Glutamatergic neuron (in vitro differentiated cells): Measurements from ENCODE around the gene ACSS1. TPM values are rescaled to one million over a fixed set of nuclear protein-coding genes. Genes with fewer than 3 reads are reported as not detected.

Source experiments
- DNase-seq: peaks from one replicate; pipeline ENCODE4 v3.0.0; 2022
- H3K27ac Mint-ChIP-seq: one replicate; pipeline ENCODE4 v1.8.0; 2020; ENCODE audit warnings: mild to moderate bottlenecking, mixed read lengths, inconsistent platforms; ENCODE audit not compliant: unreplicated experiment
- H3K27me3 Mint-ChIP-seq: one replicate; pipeline ENCODE4 v1.8.0; 2020; ENCODE audit warnings: mild to moderate bottlenecking, moderate library complexity, mixed read lengths, inconsistent platforms; ENCODE audit not compliant: unreplicated experiment
- H3K36me3 Mint-ChIP-seq: one replicate; pipeline ENCODE4 v1.8.0; 2020; ENCODE audit warnings: mild to moderate bottlenecking, mixed read lengths, inconsistent platforms; ENCODE audit not compliant: unreplicated experiment
- H3K4me1 Mint-ChIP-seq: one replicate; pipeline ENCODE4 v1.8.0; 2020; ENCODE audit warnings: mild to moderate bottlenecking, low read depth, mixed read lengths, inconsistent platforms; ENCODE audit not compliant: unreplicated experiment
- H3K4me3 Mint-ChIP-seq: one replicate; pipeline ENCODE4 v1.8.0; 2020; ENCODE audit warnings: mild to moderate bottlenecking, mixed read lengths, inconsistent platforms; ENCODE audit not compliant: unreplicated experiment
- H3K9me3 Mint-ChIP-seq: one replicate; pipeline ENCODE4 v1.8.0; 2020; ENCODE audit warnings: mild to moderate bottlenecking, moderate library complexity, mixed read lengths, inconsistent platforms; ENCODE audit not compliant: unreplicated experiment
- CTCF ChIP-seq: fragments of 200-600 bp; sonication (generic); IDR thresholded peaks from one replicate; pipeline ENCODE4 v1.5.0; 2021; ENCODE audit not compliant: partially characterized antibody, unreplicated experiment
- total RNA-seq: library from RNA; stranded (reverse); fragmentation: NEBNext Ultra II Directional; extraction: Animal tissue kit (Norgen Biotek cat#: 25700); gene quantifications from one replicate; pipeline ENCODE4 v1.2.1, GENCODE V29; 2021; ENCODE audit not compliant: unreplicated experiment

Gene ACSS1
- total RNA-seq, 1 donor from 2014 or later, result not detected

GRCh38 chr20:25073544-25073943 lies 15.6 kb upstream of the ACSS1 start:
- Mint-ChIP-seq H3K36me3 (no peaks in the 10 kb centered on the region), H3K4me3 (no peak overlapping the region), H3K4me1 (peaks cover 2% of the 10 kb centered on the region), H3K27ac (no peak overlapping the region), H3K27me3 (peaks cover 10% of the 10 kb centered on the region), H3K9me3 (no peaks in the 10 kb centered on the region)
- no peak for DNase-seq
- TF ChIP-seq CTCF, result no peak

GRCh38 chr20:25072226-25072811 lies 14.4 kb upstream of the ACSS1 start:
- peaks cover 2% of the 10 kb centered on the region for H3K4me1 Mint-ChIP-seq
- no peak for DNase-seq
- no peaks in the 10 kb centered on the region for H3K36me3 Mint-ChIP-seq
- no peak for TF ChIP-seq CTCF
- no peak overlapping the region for H3K4me3 Mint-ChIP-seq
- peaks cover 8% of the 10 kb centered on the region for H3K27me3 Mint-ChIP-seq
- no peaks in the 10 kb centered on the region for H3K9me3 Mint-ChIP-seq
- H3K27ac Mint-ChIP-seq, result no peak overlapping the region

GRCh38 chr20:25071734-25072133 lies 13.8 kb upstream of the ACSS1 start:
- peaks cover 5% of the 10 kb centered on the region for H3K27me3 Mint-ChIP-seq
- TF ChIP-seq CTCF, result no peak
- H3K27ac Mint-ChIP-seq, result no peak overlapping the region
- H3K9me3 Mint-ChIP-seq, result peaks cover 1% of the 10 kb centered on the region
- peaks cover 2% of the 10 kb centered on the region for H3K4me1 Mint-ChIP-seq
- no peaks in the 10 kb centered on the region for H3K36me3 Mint-ChIP-seq
- no peak for DNase-seq
- no peak overlapping the region for H3K4me3 Mint-ChIP-seq

- Mint-ChIP-seq H3K4me1 (peaks cover 2% of the 10 kb centered on the region), H3K4me3 (no peak overlapping the region), H3K36me3 (no peaks in the 10 kb centered on the region), H3K9me3 (peaks cover 1% of the 10 kb centered on the region), H3K27me3 (peaks cover 7% of the 10 kb centered on the region), H3K27ac (no peak overlapping the region)
- no peak for DNase-seq
- TF ChIP-seq CTCF, result no peak
These were observed 13.0 kb upstream of the ACSS1 start for GRCh38 chr20:25070821-25071473.
